T-cell (primary cell): Measurements from ENCODE around the gene ALPK3. TPM values are rescaled to one million over a fixed set of nuclear protein-coding genes. Genes with fewer than 3 reads are reported as not detected.

Source experiments
- ATAC-seq, 4 experiments: fragments of 200-7000 bp in 3 of 4; fragments of 150-1000 bp in 1 of 4; cut with Tn5 transposase; replicated peaks in 1 of 4; 1 replicate in 3 of 4; 2 replicates in 1 of 4; pipeline ENCODE4 v1.10.0; 2021; ENCODE audit warnings: moderate library complexity in 3 of 4, mild to moderate bottlenecking in 2 of 4, moderate number of reproducible peaks in 1 of 4
- CTCF ChIA-PET, 2 donors: fragments of 300-600 bp; sonication (Branson Sonifier 250); formaldehyde crosslinking; loops; one replicate each; lab custom pipeline; 2022; ENCODE audit warnings: antibody characterized with exemption in 2 of 2; lab: Charles Lee
- POLR2A ChIA-PET, 2 donors: fragments of 300-600 bp; sonication (Branson Sonifier 250); formaldehyde crosslinking; loops; one replicate each; lab custom pipeline; 2022; ENCODE audit warnings: antibody characterized with exemption in 2 of 2; lab: Charles Lee
- DNase-seq, 35 experiments: peaks; one replicate each; pipeline versions ENCODE4 v3.0.0 to v3.0.0-alpha.2; 2013 to 2023
- H3K27ac ChIP-seq: one replicate; pipeline ENCODE4 v1.5.1; 2013; ENCODE audit warnings: low read length
- H3K27me3 ChIP-seq, 2 experiments: replicated peaks in 1 of 2; 1 replicate in 1 of 2; 2 replicates in 1 of 2; pipeline versions ENCODE4 v1.6.1 to v1.7.0; 2013; ENCODE audit warnings: low read length in 1 of 2, mixed read lengths in 1 of 2; ENCODE audit not compliant: control insufficient read depth in 2 of 2, insufficient read depth in 2 of 2; ENCODE audit errors: extremely low read depth in 1 of 2
- H3K36me3 ChIP-seq, 2 donors: 1 replicate in 1 of 2; 2 replicates in 1 of 2; pipeline versions ENCODE4 v1.6.1 to v1.7.0; 2013; ENCODE audit warnings: low read length in 1 of 2; ENCODE audit not compliant: control insufficient read depth in 2 of 2, insufficient read depth in 1 of 2; ENCODE audit errors: extremely low read depth in 1 of 2
- H3K4me1 ChIP-seq, 2 experiments: 1 replicate in 1 of 2; 2 replicates in 1 of 2; pipeline versions ENCODE4 v1.6.1 to v1.7.0; 2013; ENCODE audit warnings: low read length in 2 of 2, mixed read lengths in 1 of 2; ENCODE audit not compliant: insufficient read depth in 2 of 2, control insufficient read depth in 1 of 2; ENCODE audit errors: extremely low read depth in 1 of 2
- H3K4me3 ChIP-seq, 2 donors: 1 replicate in 1 of 2; 2 replicates in 1 of 2; pipeline versions ENCODE4 v1.5.1 to v1.7.0; 2013; ENCODE audit warnings: mild to moderate bottlenecking in 2 of 2, low read length in 1 of 2, moderate library complexity in 1 of 2; ENCODE audit not compliant: control insufficient read depth in 1 of 2; ENCODE audit errors: extremely low read depth in 1 of 2
- H3K9me3 ChIP-seq: 2 replicates; pipeline ENCODE4 v1.7.0; 2013
- H3K27ac Mint-ChIP-seq, 2 donors: one replicate each; pipeline ENCODE4 v1.8.0; 2020 to 2021; ENCODE audit warnings: mild to moderate bottlenecking in 2 of 2, mixed read lengths in 2 of 2
- H3K27me3 Mint-ChIP-seq, 2 donors: one replicate each; pipeline ENCODE4 v1.8.0; 2021 to 2022; ENCODE audit warnings: mixed read lengths in 2 of 2
- H3K36me3 Mint-ChIP-seq: one replicate; pipeline ENCODE4 v1.8.0; 2021; ENCODE audit warnings: mixed read lengths
- H3K4me1 Mint-ChIP-seq, 3 donors: one replicate each; pipeline ENCODE4 v1.8.0; 2020 to 2022; ENCODE audit warnings: mixed read lengths in 3 of 3, mild to moderate bottlenecking in 1 of 3
- H3K4me3 Mint-ChIP-seq, 3 donors: one replicate each; pipeline ENCODE4 v1.8.0; 2020 to 2022; ENCODE audit warnings: mild to moderate bottlenecking in 3 of 3, mixed read lengths in 3 of 3, moderate library complexity in 3 of 3
- H3K9me3 Mint-ChIP-seq, 3 donors: one replicate each; pipeline ENCODE4 v1.8.0; 2020 to 2022; ENCODE audit warnings: mixed read lengths in 3 of 3
- WGBS: methylation state at CpG from one replicate; pipeline ENCODE4 v1.1.5; 2013; ENCODE audit warnings: missing lambda C conversion rate; ENCODE audit not compliant: insufficient coverage; 5-methylcytosine and 5-hydroxymethylcytosine counted together
- total RNA-seq, 35 experiments: library from RNA in 6 of 35; stranded (reverse) in 6 of 35; fragments of 120-200 nt in 1 of 35; gene quantifications; one replicate each; pipeline versions ENCODE4 v1.2.1 to v1.2.4 and lab custom pipeline; 2013 to 2026

ALPK3 gene
- total RNA-seq, 5 donors from 2014 or later (not counting 1 experiment from before 2014, with no cell fraction given) = 0.16 to 0.82 (median 0.22) TPM

- no peak overlapping the region for H3K27ac Mint-ChIP-seq
- DNase-seq = no peak
- no peaks in the 10 kb centered on the region for H3K9me3 Mint-ChIP-seq
- H3K4me1 Mint-ChIP-seq = no peaks in the 10 kb centered on the region
- CTCF ChIA-PET = interaction anchor here in 1 of 2 donors (0.5 kb wide), 1 partner anchor 219 kb away, joined by 4 read pairs; no protein-coding TSS in a partner anchor
- Histone ChIP-seq H3K9me3 (no peaks in the 10 kb centered on the region), H3K27ac (no peak overlapping the region), H3K4me1 (no peaks in the 10 kb centered on the region), H3K4me3 (no peak overlapping the region), H3K27me3 (peaks cover 0 to 3% of the 10 kb centered on the region in 2 experiments), H3K36me3 (no peaks in the 10 kb centered on the region)
- H3K27me3 Mint-ChIP-seq = no peaks in the 10 kb centered on the region
- H3K4me3 Mint-ChIP-seq = no peak overlapping the region
- no peak for ATAC-seq
- no peaks in the 10 kb centered on the region for H3K36me3 Mint-ChIP-seq
- 74% methylated on average over 12 of the region's 12 CpGs for WGBS
- POLR2A ChIA-PET = no interaction called here
These were observed 51.1 kb downstream of the ALPK3 start for GRCh38 chr15:84868037-84868880.

GRCh38 chr15:84869510-84869909, 52.4 kb downstream of the ALPK3 start:
- Mint-ChIP-seq H3K36me3 (no peaks in the 10 kb centered on the region), H3K27ac (no peak overlapping the region), H3K4me3 (no peak overlapping the region), H3K27me3 (no peaks in the 10 kb centered on the region), H3K9me3 (no peaks in the 10 kb centered on the region), H3K4me1 (no peaks in the 10 kb centered on the region)
- DNase-seq (no peak), ATAC-seq (no peak)
- Histone ChIP-seq H3K4me1 (no peaks in the 10 kb centered on the region), H3K9me3 (no peaks in the 10 kb centered on the region), H3K27me3 (peaks cover 0 to 3% of the 10 kb centered on the region in 2 experiments), H3K4me3 (no peak overlapping the region), H3K27ac (no peak overlapping the region), H3K36me3 (no peaks in the 10 kb centered on the region)
- ChIA-PET POLR2A (no interaction called here), CTCF (no interaction called here)
- WGBS = 86% methylated on average over 3 of the region's 3 CpGs

- Histone ChIP-seq H3K27me3 (peaks cover 0 to 3% of the 10 kb centered on the region in 2 experiments), H3K4me1 (no peaks in the 10 kb centered on the region), H3K4me3 (no peak overlapping the region), H3K36me3 (no peaks in the 10 kb centered on the region), H3K9me3 (no peaks in the 10 kb centered on the region), H3K27ac (no peak overlapping the region)
- POLR2A ChIA-PET = no interaction called here
- no peaks in the 10 kb centered on the region for H3K9me3 Mint-ChIP-seq
- 87% methylated on average over 5 of the region's 9 CpGs for WGBS
- H3K27ac Mint-ChIP-seq = no peak overlapping the region
- CTCF ChIA-PET = interaction anchor here in 1 of 2 donors (0.7 kb wide), 1 partner anchor 296 kb away, joined by 3 read pairs; no protein-coding TSS in a partner anchor
- ATAC-seq (no peak), DNase-seq (peak in 1 of 35 experiments; percentile 4)
- no peaks in the 10 kb centered on the region for H3K4me1 Mint-ChIP-seq
- H3K27me3 Mint-ChIP-seq = no peaks in the 10 kb centered on the region
- H3K4me3 Mint-ChIP-seq = no peak overlapping the region
- H3K36me3 Mint-ChIP-seq = no peaks in the 10 kb centered on the region
These were observed 54.4 kb downstream of the ALPK3 start for GRCh38 chr15:84871428-84871985.

- H3K36me3 Mint-ChIP-seq = no peaks in the 10 kb centered on the region
- Histone ChIP-seq H3K27ac (no peak overlapping the region), H3K27me3 (peaks cover 0 to 3% of the 10 kb centered on the region in 2 experiments), H3K4me1 (no peaks in the 10 kb centered on the region), H3K9me3 (no peaks in the 10 kb centered on the region), H3K4me3 (no peak overlapping the region), H3K36me3 (no peaks in the 10 kb centered on the region)
- H3K4me1 Mint-ChIP-seq = no peaks in the 10 kb centered on the region
- ATAC-seq (no peak), DNase-seq (no peak)
- H3K27me3 Mint-ChIP-seq = no peaks in the 10 kb centered on the region
- ChIA-PET POLR2A (no interaction called here), CTCF (interaction anchor here in 1 of 2 donors (0.6 kb wide), 1 partner anchor 264 kb away, joined by 6 read pairs; no protein-coding TSS in a partner anchor)
- H3K27ac Mint-ChIP-seq = no peak overlapping the region
- 84% methylated on average over 15 of the region's 17 CpGs for WGBS
- H3K9me3 Mint-ChIP-seq = no peaks in the 10 kb centered on the region
- no peak overlapping the region for H3K4me3 Mint-ChIP-seq
These were observed 55.1 kb downstream of the ALPK3 start for GRCh38 chr15:84872009-84872910.

- H3K27me3 ChIP-seq = peaks cover 0 to 5% of the 10 kb centered on the region in 2 experiments
- Mint-ChIP-seq H3K4me3 (no peak overlapping the region), H3K27me3 (no peaks in the 10 kb centered on the region), H3K36me3 (no peaks in the 10 kb centered on the region), H3K4me1 (no peaks in the 10 kb centered on the region), H3K9me3 (no peaks in the 10 kb centered on the region), H3K27ac (no peak overlapping the region)
- no peaks in the 10 kb centered on the region for H3K4me1 ChIP-seq
- POLR2A ChIA-PET = no interaction called here
- no peak overlapping the region for H3K4me3 ChIP-seq
- CTCF ChIA-PET = no interaction called here
- H3K9me3 ChIP-seq = no peaks in the 10 kb centered on the region
- ATAC-seq (no peak), DNase-seq (no peak)
- no peak overlapping the region for H3K27ac ChIP-seq
- no CpG with 5 or more reads among the region's 7 CpGs for WGBS
- H3K36me3 ChIP-seq = no peaks in the 10 kb centered on the region
These were observed 56.8 kb downstream of the ALPK3 start for GRCh38 chr15:84873997-84874396.
